IMR-90 (cell line): ENCODE data around the gene HECW1. TPM values are rescaled to one million over a fixed set of nuclear protein-coding genes. Genes with fewer than 3 reads are reported as not detected.

ENCODE experiments used
- ATAC-seq: fragments of 200-7000 bp; cut with Tn5 transposase; 2 replicates; pipeline ENCODE4 v1.9.1; 2020; ENCODE audit warnings: low read depth, mild to moderate bottlenecking, moderate library complexity
- BruUV-seq: library from RNA; stranded (reverse); fragments of 400-500 nt; replicated peaks from 2 replicates; lab custom pipeline; 2021; lab: Mats Ljungman, UMichigan
- CTCF ChIA-PET: fragments of 300-600 bp; formaldehyde crosslinking; extraction: SDS; loops from one replicate; lab custom pipeline; 2021; ENCODE audit warnings: antibody characterized with exemption; lab: Yijun Ruan, JAX
- POLR2A ChIA-PET: fragments of 300-600 bp; sonication (Branson Sonifier 250); formaldehyde crosslinking; loops from one replicate; lab custom pipeline; 2022; ENCODE audit warnings: antibody characterized with exemption; ENCODE audit not compliant: unreplicated experiment; lab: Charles Lee
- DNase-seq: peaks from one replicate; pipeline ENCODE4 v3.0.0; 2013
- H2AFZ ChIP-seq: replicated peaks from 2 replicates; pipeline ENCODE3; 2013; ENCODE audit warnings: low read length, mild to moderate bottlenecking; ENCODE audit not compliant: poor library complexity
- H2AK5ac ChIP-seq: 2 replicates; pipeline ENCODE4 v1.6.1; 2013; ENCODE audit warnings: low read depth, low read length, inconsistent platforms
- H2AK9ac ChIP-seq: replicated peaks from 2 replicates; pipeline ENCODE3; 2013; ENCODE audit warnings: mild to moderate bottlenecking, low read depth, low read length, moderate library complexity; ENCODE audit not compliant: poor library complexity
- H2BK120ac ChIP-seq: 2 replicates; pipeline ENCODE4 v1.6.1; 2013; ENCODE audit warnings: low read depth, low read length, inconsistent platforms
- H2BK15ac ChIP-seq: 3 replicates; pipeline ENCODE4 v1.6.1; 2013; ENCODE audit warnings: low read depth, low read length, inconsistent platforms
- H2BK20ac ChIP-seq: 2 replicates; pipeline ENCODE4 v1.6.1; 2013; ENCODE audit warnings: low read depth, mild to moderate bottlenecking, inconsistent platforms, low read length, moderate library complexity
- H2BK5ac ChIP-seq: 2 replicates; pipeline ENCODE4 v1.6.1; 2013; ENCODE audit warnings: mild to moderate bottlenecking, low read depth, low read length, inconsistent platforms; ENCODE audit not compliant: poor library complexity, severe bottlenecking
- H3K14ac ChIP-seq: replicated peaks from 2 replicates; pipeline ENCODE4 v1.6.1; 2013; ENCODE audit warnings: low read depth, low read length, inconsistent platforms
- H3K18ac ChIP-seq: 2 replicates; pipeline ENCODE4 v1.6.1; 2013; ENCODE audit warnings: low read depth, low read length, control low read depth
- H3K23ac ChIP-seq: 2 replicates; pipeline ENCODE4 v1.6.1; 2013; ENCODE audit warnings: low read depth, low read length, inconsistent platforms
- H3K27ac ChIP-seq: 2 replicates; pipeline ENCODE4 v1.5.1; 2013; ENCODE audit warnings: mild to moderate bottlenecking, control low read depth, low read length; ENCODE audit not compliant: insufficient read depth
- H3K27me3 ChIP-seq: 2 replicates; pipeline ENCODE4 v1.6.1; 2013; ENCODE audit warnings: low read length; ENCODE audit not compliant: control insufficient read depth, insufficient read depth
- H3K36me3 ChIP-seq: 2 replicates; pipeline ENCODE4 v1.6.1; 2013; ENCODE audit warnings: low read length, mixed read lengths; ENCODE audit not compliant: control insufficient read depth, insufficient read depth
- H3K4ac ChIP-seq: 2 replicates; pipeline ENCODE4 v1.6.1; 2013; ENCODE audit warnings: low read depth, low read length, inconsistent platforms
- H3K4me1 ChIP-seq: 2 replicates; pipeline ENCODE4 v1.6.1; 2013; ENCODE audit warnings: low read length, mixed read lengths; ENCODE audit not compliant: control insufficient read depth, insufficient read depth
- H3K4me2 ChIP-seq: 2 replicates; pipeline ENCODE4 v1.6.1; 2013; ENCODE audit warnings: low read depth, mild to moderate bottlenecking, control low read depth, low read length, moderate library complexity
- H3K4me3 ChIP-seq: 2 replicates; pipeline ENCODE4 v1.5.1; 2013; ENCODE audit warnings: low read depth, mild to moderate bottlenecking, control low read depth, low read length, moderate library complexity; ENCODE audit not compliant: insufficient read depth
- H3K56ac ChIP-seq: 2 replicates; pipeline ENCODE4 v1.6.1; 2013; ENCODE audit warnings: low read length, inconsistent platforms; ENCODE audit not compliant: insufficient read depth; ENCODE audit errors: extremely low read depth
- H3K79me1 ChIP-seq, 2 experiments: 2 replicates each; pipeline ENCODE4 v1.6.1; 2013; ENCODE audit warnings: low read length in 2 of 2, inconsistent platforms in 1 of 2, low read depth in 1 of 2
- H3K9ac ChIP-seq: 2 replicates; pipeline ENCODE4 v1.6.1; 2013; ENCODE audit warnings: low read depth, low read length, control low read depth
- H3K9me1 ChIP-seq: 2 replicates; pipeline ENCODE4 v1.6.1; 2013; ENCODE audit warnings: low read length, inconsistent platforms; ENCODE audit not compliant: insufficient read depth
- H3K9me3 ChIP-seq: 2 replicates; pipeline ENCODE4 v1.6.1; 2013; ENCODE audit warnings: low read length; ENCODE audit not compliant: control insufficient read depth, insufficient read depth
- H4K20me1 ChIP-seq: 2 replicates; pipeline ENCODE4 v1.6.1; 2013; ENCODE audit warnings: low read length, inconsistent platforms; ENCODE audit not compliant: insufficient read depth
- H4K5ac ChIP-seq: 2 replicates; pipeline ENCODE4 v1.6.1; 2013; ENCODE audit warnings: mild to moderate bottlenecking, low read depth, low read length, control low read depth
- H4K8ac ChIP-seq, 2 experiments: 2 replicates each; pipeline ENCODE4 v1.6.1; 2013; ENCODE audit warnings: low read depth in 2 of 2, low read length in 2 of 2, control low read depth in 1 of 2, inconsistent platforms in 1 of 2
- H4K91ac ChIP-seq: 2 replicates; pipeline ENCODE4 v1.6.1; 2013; ENCODE audit warnings: low read depth, low read length, inconsistent platforms; ENCODE audit not compliant: insufficient read depth
- ELK1 ChIP-seq: fragments of 150-350 bp; IDR thresholded peaks from 2 replicates; pipeline ENCODE4 v1.6.1; 2016; ENCODE audit warnings: low read depth, mild to moderate bottlenecking, low read length, moderate library complexity, borderline replicate concordance
- FOS ChIP-seq: fragments of 150-350 bp; IDR thresholded peaks from 2 replicates; pipeline ENCODE4 v1.6.1; 2016; ENCODE audit warnings: low read depth, low read length
- MAFK ChIP-seq: IDR thresholded peaks from 2 replicates; pipeline ENCODE4 v1.6.1; 2012; ENCODE audit warnings: low read depth, low read length, improper control_type of control experiment
- MAZ ChIP-seq: IDR thresholded peaks from 2 replicates; pipeline ENCODE4 v1.6.1; 2012; ENCODE audit warnings: low read depth, mild to moderate bottlenecking, low read length, improper control_type of control experiment, moderate library complexity, borderline replicate concordance
- MXI1 ChIP-seq: IDR thresholded peaks from 2 replicates; pipeline ENCODE4 v1.6.1; 2012; ENCODE audit warnings: low read depth, mild to moderate bottlenecking, low read length, moderate library complexity, borderline replicate concordance
- RFX5 ChIP-seq: IDR thresholded peaks from 2 replicates; pipeline ENCODE4 v1.8.0; 2012; ENCODE audit warnings: low read depth, mild to moderate bottlenecking, low read length, moderate library complexity
- SMC3 ChIP-seq: fragments of 150-350 bp; IDR thresholded peaks from 2 replicates; pipeline ENCODE4 v1.6.1; 2016; ENCODE audit warnings: low read depth, mild to moderate bottlenecking, antibody characterized with exemption, low read length, moderate library complexity
- USF2 ChIP-seq: fragments of 150-350 bp; IDR thresholded peaks from 2 replicates; pipeline ENCODE4 v1.6.1; 2017; ENCODE audit warnings: mild to moderate bottlenecking, antibody characterized with exemption, low read length, low read depth
- WGBS, 2 experiments: methylation state at CpG; one replicate each; pipeline versions ENCODE4 v1.1.5 to v1.1.7; 2013; ENCODE audit warnings: missing lambda C conversion rate in 2 of 2; ENCODE audit not compliant: insufficient read length in 1 of 2; ENCODE audit errors: extremely low coverage in 2 of 2; 5-methylcytosine and 5-hydroxymethylcytosine counted together
- dilution Hi-C: fragments of 300-500 bp; cut with HindIII; formaldehyde crosslinking; loops from one replicate; pipeline ENCODE4 v1.14.3; 2018; ENCODE audit warnings: low sequenced_read_pairs; ENCODE audit not compliant: unreplicated experiment
- in situ Hi-C: fragments of 300-500 bp; cut with MboI; formaldehyde crosslinking; loops from 3 replicates; pipeline ENCODE4 v1.14.3; 2019; ENCODE audit warnings: low sequenced_read_pairs, inconsistent platforms, mixed read lengths
- intact Hi-C: fragments of 100-400 bp; cut with micrococcal nuclease; formaldehyde crosslinking; loops from 2 replicates; pipeline ENCODE4 v1.10.0; 2022
- polyA plus RNA-seq, 3 experiments: library from polyadenylated mRNA; depleted of rRNA; stranded (reverse); fragments of >200 nt; gene quantifications; 2 replicates each; pipeline ENCODE4 v1.2.3, GENCODE V29; 2012; ENCODE audit warnings: low replicate concordance in 1 of 3
- total RNA-seq: library from RNA; depleted of rRNA; stranded (reverse); fragments of >200 nt; gene quantifications from 2 replicates; pipeline ENCODE4 v1.2.3, GENCODE V29; 2012

The HECW1 gene
- total and polyA plus RNA-seq, 2 of the 4 experiments (the other 2 are of a cell fraction): 0.56 to 1.3 TPM

- DNase-seq (no peak), ATAC-seq (no peak)
- Histone ChIP-seq H3K4me2 (no peak overlapping the region), H3K23ac (no peak overlapping the region), H3K4me1 (peaks cover 7% of the 10 kb centered on the region), H4K5ac (peak overlapping the region; percentile 59; the same call in 1 of the 2 replicates), H3K9ac (no peak overlapping the region), H4K91ac (peak overlapping the region; percentile 28; the same call in 1 of the 2 replicates), H3K56ac (no peak overlapping the region), H3K4me3 (no peak overlapping the region), H3K27ac (no peak overlapping the region), H3K27me3 (no peaks in the 10 kb centered on the region), H2BK5ac (peak overlapping the region; percentile 59), H3K79me1 (no peaks in the 10 kb centered on the region), H2AFZ (no peak overlapping the region), H2BK15ac (no peak overlapping the region), H3K36me3 (no peaks in the 10 kb centered on the region), H4K8ac (peak overlapping the region in 1 of 2 experiments; percentile 40; a peak in 1 of 4 replicates), H3K4ac (peak overlapping the region; percentile 62; the same call in 1 of the 2 replicates), H2BK120ac (peak overlapping the region; percentile 80; the same call in 1 of the 2 replicates), H2AK9ac (no peak overlapping the region), H3K9me1 (peaks cover 2% of the 10 kb centered on the region; the same call in 1 of the 2 replicates), H2BK20ac (peak overlapping the region; percentile 3; the same call in 1 of the 2 replicates), H3K18ac (peak overlapping the region; percentile 27; the same call in 1 of the 2 replicates), H4K20me1 (no peaks in the 10 kb centered on the region), H3K14ac (peak overlapping the region; percentile 62; the same call in 1 of the 2 replicates), H2AK5ac (peak overlapping the region; percentile 83; the same call in 1 of the 2 replicates), H3K9me3 (no peaks in the 10 kb centered on the region)
- ChIA-PET POLR2A (interaction anchor here (1.2 kb wide), 1 partner anchor 12 kb away, joined by 5 read pairs; the partner anchor contains the start of gene STK17A), CTCF (interaction anchor here (0.6 to 5.0 kb wide), 2 partner anchors 12 to 151 kb away, joined by 4 to 41 read pairs; partner anchors contain the start of gene STK17A)
- no peak for TF ChIP-seq ELK1
- no peak for TF ChIP-seq RFX5
- no peak for TF ChIP-seq USF2
- TF ChIP-seq FOS: no peak
- TF ChIP-seq MAZ: no peak
- no peak for TF ChIP-seq MAFK
- TF ChIP-seq SMC3: no peak
- no peak for TF ChIP-seq MXI1
- in situ Hi-C loops (no loop called here), intact Hi-C loops (no loop called here), dilution Hi-C loops (no loop called here)
- 92% methylated on average over 1 of the region's 4 CpGs; no CpG with 5 or more reads in 1 of the 2 experiments for WGBS, 2 experiments
- no TSS peak for BruUV-seq
Observed at GRCh38 chr7:43570688-43571365, 458.4 kb downstream of the HECW1 start.
